Pancreas (tissue), 10 donors: Measurements from ENCODE around the gene CYB561A3. TPM values are rescaled to one million over a fixed set of nuclear protein-coding genes. Genes with fewer than 3 reads are reported as not detected.

Experiments
- ATAC-seq, 4 donors: fragments of 200-7000 bp; cut with Tn5 transposase; one replicate each; pipeline versions ENCODE4 v1.8.0 to v1.9.1; 2020; ENCODE audit warnings: mild to moderate bottlenecking in 4 of 4, moderate library complexity in 4 of 4
- DNase-seq, 6 donors: peaks; one replicate each; pipeline ENCODE4 v3.0.0-alpha.2; 2020
- FAIRE-seq: peaks from 2 replicates; lab custom pipeline; 2012; peaks lifted over from hg19 to GRCh38; lab: Jason Lieb, UNC
- H3K27ac ChIP-seq, 4 donors: fragments of 200-600 bp; sonication (generic); 1 replicate in 3 of 4; 2 replicates in 1 of 4; pipeline versions ENCODE4 v1.5.0 to v1.8.0; 2020
- H3K27me3 ChIP-seq, 4 donors: fragments of 200-600 bp; one replicate each; pipeline ENCODE4 v1.8.0; 2021
- H3K36me3 ChIP-seq, 3 donors: fragments of 200-600 bp; sonication (generic) in 1 of 3; one replicate each; pipeline versions ENCODE4 v1.5.0 to v1.8.0; 2020 to 2021
- H3K4me1 ChIP-seq, 3 donors: fragments of 200-600 bp; one replicate each; pipeline ENCODE4 v1.8.0; 2021
- H3K4me3 ChIP-seq, 4 donors: fragments of 200-600 bp; sonication (generic) in 2 of 4; one replicate each; pipeline versions ENCODE4 v1.5.0 to v1.8.0; 2020 to 2021
- H3K9me3 ChIP-seq, 4 donors: fragments of 200-600 bp; one replicate each; pipeline ENCODE4 v1.8.0; 2021
- WGBS, 2 donors: extraction: QIAGEN DNeasy Blood & Tissue Kit; methylation state at CpG; one replicate each; pipeline ENCODE4 v1.1.7; 2013; 5-methylcytosine and 5-hydroxymethylcytosine counted together
- intact Hi-C, 3 donors: fragments of 100-400 bp; cut with DNase I; formaldehyde crosslinking; loops; one replicate each; pipeline versions ENCODE4 v1.11.1 to v1.14.2; 2022
- polyA plus RNA-seq, 2 donors: library from polyadenylated mRNA; stranded (reverse); fragments of 200-250 nt; gene quantifications; one replicate each; pipeline ENCODE4 v1.2.3, GENCODE V29; 2013
- total RNA-seq, 6 donors: library from RNA; stranded (reverse); fragmentation: NEBNext Ultra II Directional in 4 of 6; extraction: Animal tissue kit (Norgen Biotek cat#: 25700) in 4 of 6; gene quantifications; one replicate each; pipeline versions ENCODE4 v1.2.1 to v1.2.4, GENCODE V29; 2021 to 2023
- TF ChIP-seq, protein P1 (sequence below), 4 donors: fragments of 200-600 bp; sonication (generic) in 3 of 4; IDR thresholded peaks; one replicate each; pipeline versions ENCODE4 v1.5.0 to v1.8.0; 2021; ENCODE audit warnings: antibody characterized with exemption in 4 of 4
- donor health status: healthy with polysubstance abuse.
- donor health status: DM: no; HTN: no; CAD: no; lungs with moderate emphysema.
- donor health status: DM: no; HTN: no; CAD: no.
- donor health status: control.
- donor health status: control.
- donor health status: Bipolar disorder and iron deficiency.
- donor health status: DM: yes; HTN: yes; CAD: no.
- donor health status: DM: no; HTN: no; CAD: no.
- donor health status: DM: no; HTN: no; CAD: no.
- donor health status: DM: yes; HTN: yes; CAD: no.

Gene CYB561A3
- total and polyA plus RNA-seq, 8 donors = 14.8 to 26.2 (median 22.1) TPM

DNA sequence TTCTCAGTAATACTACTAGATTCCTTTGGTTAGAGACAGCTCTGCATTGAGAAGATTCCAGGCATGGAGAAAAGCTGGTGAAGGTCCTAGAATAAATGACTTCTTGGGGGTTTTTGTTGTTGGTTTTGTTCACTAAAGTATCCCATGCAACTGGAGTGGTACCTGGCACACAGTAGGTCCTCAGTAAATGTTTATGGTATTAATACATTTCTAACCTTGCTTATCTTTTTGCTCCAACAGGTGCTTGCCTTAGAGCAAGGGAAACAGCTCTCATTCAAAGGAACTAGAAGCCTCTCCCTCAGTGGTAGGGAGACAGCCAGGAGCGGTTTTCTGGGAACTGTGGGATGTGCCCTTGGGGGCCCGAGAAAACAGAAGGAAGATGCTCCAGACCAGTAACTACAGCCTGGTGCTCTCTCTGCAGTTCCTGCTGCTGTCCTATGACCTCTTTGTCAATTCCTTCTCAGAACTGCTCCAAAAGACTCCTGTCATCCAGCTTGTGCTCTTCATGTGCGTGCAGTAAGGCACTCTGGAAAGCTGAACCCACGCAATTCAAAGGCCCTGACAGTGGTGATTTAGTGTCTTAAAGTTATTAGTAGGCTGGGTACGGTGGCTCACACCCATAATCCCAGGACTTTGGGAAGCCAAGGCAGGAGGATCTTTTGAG is 2.5 kb upstream of the CYB561A3 start:
- H3K36me3 ChIP-seq = peaks cover 3 to 37% (median 21%) of the 10 kb centered on the region in 3 donors

DNA sequence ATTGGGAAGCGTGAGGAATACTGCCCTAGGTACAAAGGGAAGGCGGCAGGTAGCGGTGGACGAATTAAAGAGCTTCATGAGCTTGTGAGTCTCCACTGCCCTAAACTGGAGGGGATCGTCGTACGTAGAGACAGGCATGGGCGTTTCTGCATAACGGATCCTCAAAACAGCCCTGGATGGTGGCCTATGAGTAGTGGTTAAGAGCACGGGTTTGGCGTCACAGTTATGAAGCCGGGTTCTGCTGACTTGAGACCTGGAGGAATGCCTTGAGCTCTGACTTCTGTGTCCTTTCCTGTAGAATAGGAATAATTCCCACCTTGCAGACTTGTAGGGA is 827 bp upstream of the CYB561A3 start:
- DNase-seq = no peak
- TF ChIP-seq, protein P1, sequence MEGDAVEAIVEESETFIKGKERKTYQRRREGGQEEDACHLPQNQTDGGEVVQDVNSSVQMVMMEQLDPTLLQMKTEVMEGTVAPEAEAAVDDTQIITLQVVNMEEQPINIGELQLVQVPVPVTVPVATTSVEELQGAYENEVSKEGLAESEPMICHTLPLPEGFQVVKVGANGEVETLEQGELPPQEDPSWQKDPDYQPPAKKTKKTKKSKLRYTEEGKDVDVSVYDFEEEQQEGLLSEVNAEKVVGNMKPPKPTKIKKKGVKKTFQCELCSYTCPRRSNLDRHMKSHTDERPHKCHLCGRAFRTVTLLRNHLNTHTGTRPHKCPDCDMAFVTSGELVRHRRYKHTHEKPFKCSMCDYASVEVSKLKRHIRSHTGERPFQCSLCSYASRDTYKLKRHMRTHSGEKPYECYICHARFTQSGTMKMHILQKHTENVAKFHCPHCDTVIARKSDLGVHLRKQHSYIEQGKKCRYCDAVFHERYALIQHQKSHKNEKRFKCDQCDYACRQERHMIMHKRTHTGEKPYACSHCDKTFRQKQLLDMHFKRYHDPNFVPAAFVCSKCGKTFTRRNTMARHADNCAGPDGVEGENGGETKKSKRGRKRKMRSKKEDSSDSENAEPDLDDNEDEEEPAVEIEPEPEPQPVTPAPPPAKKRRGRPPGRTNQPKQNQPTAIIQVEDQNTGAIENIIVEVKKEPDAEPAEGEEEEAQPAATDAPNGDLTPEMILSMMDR (IDR thresholded peaks at IDR 0.05) = no peak
- peak overlapping the region; percentile 54 to 82 (median 56) for H3K4me3 ChIP-seq
- peaks cover 0 to 26% (median 9%) of the 10 kb centered on the region in 3 donors for H3K36me3 ChIP-seq
- no peaks in the 10 kb centered on the region for H3K9me3 ChIP-seq
- no peaks in the 10 kb centered on the region for H3K27me3 ChIP-seq
- FAIRE-seq = no peak
- WGBS, 2 donors = 0% methylated on average over 12 of the region's 12 CpGs
- H3K4me1 ChIP-seq = peaks cover 0 to 19% (median 10%) of the 10 kb centered on the region in 3 donors
- intact Hi-C loops = no loop called here
- ATAC-seq = peak; percentile 3 to 25 (median 7)
- peak overlapping the region; percentile 91 to 98 (median 92) for H3K27ac ChIP-seq

More for the DNA sequence above, 2.5 kb upstream of the CYB561A3 start:
- Histone ChIP-seq H3K27ac (no peak overlapping the region), H3K4me1 (peaks cover 0 to 19% (median 10%) of the 10 kb centered on the region in 3 donors), H3K9me3 (no peaks in the 10 kb centered on the region), H3K4me3 (no peak overlapping the region), H3K27me3 (no peaks in the 10 kb centered on the region)
- intact Hi-C loops = no loop called here
- TF ChIP-seq, protein P1 (IDR thresholded peaks at IDR 0.05) = no peak
- DNase-seq (no peak), ATAC-seq (no peak), FAIRE-seq (no peak)
- whole genome bisulfite sequencing, 2 donors = 89 to 95% methylated on average over 5 of the region's 5 CpGs

DNA sequence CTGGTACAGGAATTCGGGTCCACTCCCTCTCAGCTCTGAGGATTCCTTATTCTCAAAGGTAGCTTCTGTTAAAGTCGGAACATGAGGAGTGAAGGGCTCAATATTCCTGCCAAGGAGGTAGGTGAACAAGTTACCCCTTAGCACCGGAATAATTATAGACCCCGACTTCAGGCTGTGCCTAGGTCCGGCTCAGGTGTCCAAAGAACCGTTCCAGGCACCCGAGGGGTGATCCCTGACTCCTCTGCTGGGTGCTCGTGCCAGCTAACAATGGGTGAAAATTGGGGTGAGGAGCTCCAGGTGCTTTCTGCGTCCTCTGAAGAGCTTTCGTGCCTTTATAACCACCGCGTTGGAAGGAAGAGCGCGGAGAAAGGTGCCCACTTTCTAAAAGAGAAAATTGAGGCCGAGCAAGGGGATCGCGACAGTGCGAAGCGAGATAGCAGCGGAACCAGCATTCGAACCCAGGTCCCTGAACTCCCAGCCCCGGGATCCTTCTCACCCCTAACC is 393 bp downstream of the CYB561A3 start:
- TF ChIP-seq, protein P1 (IDR thresholded peaks at IDR 0.05) = no peak
- Histone ChIP-seq H3K9me3 (no peaks in the 10 kb centered on the region), H3K4me3 (peak overlapping the region; percentile 54 to 82 (median 56)), H3K4me1 (peaks cover 0 to 19% (median 10%) of the 10 kb centered on the region in 3 donors), H3K27ac (peak overlapping the region; percentile 91 to 98 (median 92)), H3K36me3 (peaks cover 0 to 14% (median 0%) of the 10 kb centered on the region in 3 donors), H3K27me3 (no peaks in the 10 kb centered on the region)
- DNase-seq = no peak
- intact Hi-C loops = no loop called here
- ATAC-seq = no peak
- no peak for FAIRE-seq
- WGBS, 2 donors = 0 to 2% methylated on average over 22 of the region's 22 CpGs

DNA sequence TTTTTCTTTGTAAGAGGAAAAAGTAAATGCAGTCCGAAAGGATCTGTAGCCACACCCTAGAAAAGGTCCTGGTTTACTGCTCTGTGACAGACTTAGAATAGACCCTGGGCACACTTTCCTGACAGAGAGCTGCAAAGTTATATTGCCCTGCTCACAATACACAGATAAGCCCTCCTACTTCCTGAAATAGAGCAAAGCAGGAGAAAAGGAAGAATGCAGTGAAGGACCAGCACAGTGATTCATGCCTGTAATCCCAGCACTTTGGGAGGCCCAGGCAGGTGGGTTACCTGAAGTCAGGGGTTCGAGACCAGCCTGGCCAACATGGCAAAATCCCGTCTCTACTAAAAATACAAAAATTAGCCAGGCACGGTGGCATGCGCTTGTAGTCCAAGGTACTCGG is 2.2 kb downstream of the CYB561A3 start:
- FAIRE-seq = no peak
- no peak overlapping the region for H3K4me3 ChIP-seq
- no peak overlapping the region for H3K27ac ChIP-seq
- no peak for DNase-seq
- intact Hi-C loops = no loop called here
- no peaks in the 10 kb centered on the region for H3K27me3 ChIP-seq
- ATAC-seq = no peak
- peaks cover 0 to 5% (median 0%) of the 10 kb centered on the region in 3 donors for H3K36me3 ChIP-seq
- H3K9me3 ChIP-seq = no peaks in the 10 kb centered on the region
- peaks cover 0 to 19% (median 10%) of the 10 kb centered on the region in 3 donors for H3K4me1 ChIP-seq
- TF ChIP-seq, protein P1 (IDR thresholded peaks at IDR 0.05) = no peak
- WGBS, 2 donors = 91 to 92% methylated on average over 6 of the region's 6 CpGs

DNA sequence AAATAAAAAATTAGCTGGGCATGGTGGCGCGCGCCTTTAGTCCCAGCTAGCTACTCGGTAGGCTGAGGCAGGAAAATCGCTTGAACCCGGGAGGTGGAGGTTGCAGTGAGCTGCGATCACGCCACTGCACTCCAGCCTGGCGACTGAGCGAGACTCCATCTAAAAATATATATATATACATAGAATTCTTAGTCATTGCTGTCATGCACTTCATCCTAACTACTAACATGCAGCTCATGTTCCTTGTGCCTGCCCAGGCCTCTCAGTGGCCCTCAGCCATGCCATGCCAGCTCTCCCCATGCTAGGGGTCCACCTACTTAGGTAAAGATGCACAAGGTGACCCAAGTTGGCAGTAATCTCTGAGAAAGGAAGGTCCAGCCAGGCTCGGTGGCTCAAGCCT is 3.1 kb downstream of the CYB561A3 start:
- no peaks in the 10 kb centered on the region for H3K9me3 ChIP-seq
- WGBS, 2 donors = 95 to 97% methylated on average over 11 of the region's 11 CpGs
- H3K36me3 ChIP-seq = no peaks in the 10 kb centered on the region
- TF ChIP-seq, protein P1 (IDR thresholded peaks at IDR 0.05) = no peak
- no peaks in the 10 kb centered on the region for H3K27me3 ChIP-seq
- H3K4me3 ChIP-seq = no peak overlapping the region
- ATAC-seq (no peak), FAIRE-seq (no peak), DNase-seq (no peak)
- intact Hi-C loops = no loop called here
- H3K4me1 ChIP-seq = peaks cover 0 to 17% (median 8%) of the 10 kb centered on the region in 3 donors
- no peak overlapping the region for H3K27ac ChIP-seq
